Effector CD4-positive, alpha-beta T cell (primary cell): ENCODE data around the gene IAPP. TPM values are rescaled to one million over a fixed set of nuclear protein-coding genes. Genes with fewer than 3 reads are reported as not detected.
"Not testable (repeated sequence)": the region's sequence is repeated elsewhere in the genome, so short reads cannot be mapped to it uniquely, and the experiment has no call there.

ENCODE experiments used
- DNase-seq: peaks from one replicate; pipeline ENCODE4 v3.0.0-alpha.2; 2020
- total RNA-seq: gene quantifications from one replicate; lab custom pipeline; 2026; lab: John Stamatoyannopoulos, UW

The IAPP gene
- total RNA-seq = not detected

DNA sequence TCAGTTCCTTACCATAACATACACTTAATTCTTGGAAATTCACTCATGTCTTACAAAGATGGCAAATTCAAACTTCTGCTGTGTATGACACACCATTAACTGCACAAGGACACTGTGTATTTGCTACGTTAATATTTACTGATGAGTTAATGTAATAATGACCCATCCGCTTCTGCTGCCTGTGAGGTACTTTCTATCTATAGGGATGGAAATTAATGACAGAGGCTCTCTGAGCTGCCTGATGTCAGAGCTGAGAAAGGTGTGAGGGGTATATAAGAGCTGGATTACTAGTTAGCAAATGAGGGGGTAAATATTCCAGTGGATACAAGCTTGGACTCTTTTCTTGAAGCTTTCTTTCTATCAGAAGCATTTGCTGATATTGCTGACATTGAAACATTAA lies at the start of gene IAPP:
Gene IAPP (plus strand): TSS at position 301 of the 400 bp plus-strand sequence. CDS start 450 bp downstream, outside the sequence.
- no peak for DNase-seq

DNA sequence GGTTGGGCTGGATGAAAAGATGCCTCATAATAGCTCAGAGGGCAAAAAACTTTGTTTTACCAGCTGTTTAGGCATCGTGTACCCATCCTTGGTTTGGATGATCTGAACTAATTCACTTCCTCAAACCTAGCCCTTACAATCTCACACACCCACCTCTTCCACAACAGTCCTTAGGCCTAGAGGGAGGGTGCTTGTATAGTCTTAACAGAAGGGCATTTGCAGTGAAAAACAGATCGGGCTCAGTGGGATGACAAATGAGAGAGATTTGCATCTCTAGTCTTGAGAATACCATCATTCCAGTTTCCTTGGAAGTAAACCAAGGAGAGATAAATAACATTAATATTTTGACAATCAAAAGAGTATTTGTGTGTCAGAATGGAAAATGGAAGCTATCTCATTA lies 49.0 kb upstream of the IAPP start:
- no peak for DNase-seq

DNA sequence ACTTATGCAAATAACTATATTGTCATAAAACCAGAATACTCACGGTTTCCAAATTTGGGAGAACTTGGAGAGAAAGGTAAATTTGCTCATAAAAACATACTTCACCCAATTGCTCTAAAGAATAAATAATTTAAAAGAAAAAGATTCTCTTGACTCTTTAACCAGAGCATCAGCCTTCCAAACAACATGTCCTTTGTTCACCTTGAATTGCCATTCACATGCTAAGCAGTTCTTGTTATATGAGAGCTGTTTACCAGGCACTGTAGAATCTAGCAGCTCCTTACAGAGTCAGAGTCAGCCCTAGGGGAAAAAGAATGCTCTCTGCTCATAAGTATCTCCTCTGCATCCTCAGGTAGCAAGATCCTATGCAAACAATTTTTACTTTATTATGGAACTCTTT lies 48.2 kb upstream of the IAPP start:
- DNase-seq = no peak

DNA sequence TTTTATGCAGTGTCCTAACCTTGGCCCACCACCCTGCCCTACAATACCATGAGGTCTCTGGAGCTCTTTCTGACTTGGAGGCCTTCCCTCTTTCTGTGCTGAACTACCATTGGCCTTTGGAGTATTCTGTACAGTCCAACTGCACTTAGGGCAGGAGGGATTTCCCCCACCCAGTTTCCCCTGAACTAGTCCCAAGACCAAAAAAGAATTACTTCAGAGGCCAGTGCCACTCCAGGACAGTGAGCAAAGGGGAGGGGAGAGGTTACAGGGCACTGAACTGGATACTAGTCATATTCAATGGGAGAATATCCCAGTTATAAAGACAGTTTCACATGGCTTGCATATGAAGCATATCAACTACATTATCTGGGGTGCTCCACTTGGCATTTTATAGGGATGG lies 44.1 kb upstream of the IAPP start:
- no peak for DNase-seq

DNA sequence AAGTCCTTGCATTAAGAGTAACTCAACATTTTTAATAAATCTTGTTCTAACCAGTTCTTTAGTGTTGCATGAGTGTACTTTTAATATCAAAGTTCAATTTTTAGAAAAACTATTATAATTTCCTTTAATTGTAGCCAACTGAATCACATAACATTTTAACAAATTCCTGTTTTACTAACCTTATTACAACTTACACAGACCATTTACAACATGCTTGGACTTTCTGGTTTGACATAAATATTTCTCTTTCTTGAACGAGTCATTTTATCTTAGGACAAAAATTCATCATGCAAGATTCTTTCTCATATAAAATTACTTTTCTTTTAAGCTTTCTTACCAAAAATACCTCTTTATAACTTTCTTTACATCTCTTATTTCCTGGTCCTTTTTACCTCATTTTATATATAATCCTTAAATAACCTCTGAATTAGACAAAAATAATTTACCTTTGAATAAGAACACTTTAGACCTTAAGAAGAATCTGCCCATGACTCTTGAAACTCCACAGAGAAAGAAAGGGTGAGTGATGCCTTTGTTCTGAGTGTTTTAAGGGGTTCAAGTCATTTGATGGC lies 41.9 kb upstream of the IAPP start:
- no peak for DNase-seq

DNA sequence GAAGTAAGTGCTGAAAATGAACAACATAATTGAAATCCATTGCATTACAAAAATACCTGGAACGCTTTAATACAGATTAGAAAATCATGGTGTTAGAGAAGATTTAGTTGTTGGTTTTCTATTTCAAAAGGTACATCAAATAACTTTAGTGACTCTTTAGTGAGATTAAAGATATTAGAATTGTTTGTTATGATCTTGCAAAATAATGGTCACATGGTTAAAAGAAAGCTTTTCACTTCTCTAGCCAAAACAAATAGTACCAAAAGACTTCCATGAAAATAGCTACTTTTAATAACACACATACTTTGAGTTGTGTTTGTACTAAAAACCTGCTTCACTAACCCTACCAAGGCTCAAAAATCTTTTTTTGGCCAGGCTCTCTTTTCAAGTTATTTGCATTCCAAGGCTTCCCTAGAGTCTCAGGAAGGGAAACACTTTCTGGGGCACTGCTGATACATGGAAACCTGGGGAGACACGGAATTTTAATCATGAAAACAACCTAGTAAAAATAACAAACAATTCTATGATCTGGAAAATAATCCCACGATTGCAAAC lies 37.9 kb upstream of the IAPP start, which contains the start of gene SLCO1A2:
Gene SLCO1A2 (minus strand): TSS at position 147 of the 555 bp plus-strand sequence. CDS start 270 bp downstream, outside the sequence.
- no peak for DNase-seq

DNA sequence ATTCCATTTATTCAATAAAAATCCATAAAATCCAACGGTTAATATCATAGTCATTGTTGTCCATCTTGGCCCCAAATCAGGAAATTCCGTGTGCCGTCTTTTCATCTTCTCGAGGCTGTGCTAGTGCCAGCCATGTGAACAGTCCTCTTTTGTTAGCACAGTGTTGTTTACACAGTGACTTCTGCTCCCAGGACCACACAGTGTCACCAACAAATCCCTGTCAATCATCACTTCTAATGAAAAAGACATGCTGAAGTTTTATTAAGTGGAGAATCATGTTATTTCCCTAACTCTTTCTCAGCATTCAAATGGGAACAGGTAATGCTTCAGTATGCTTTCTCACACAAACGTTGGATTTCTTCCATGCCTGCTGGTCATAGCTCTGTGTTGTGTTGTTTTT lies 36.0 kb upstream of the IAPP start:
- no peak for DNase-seq

DNA sequence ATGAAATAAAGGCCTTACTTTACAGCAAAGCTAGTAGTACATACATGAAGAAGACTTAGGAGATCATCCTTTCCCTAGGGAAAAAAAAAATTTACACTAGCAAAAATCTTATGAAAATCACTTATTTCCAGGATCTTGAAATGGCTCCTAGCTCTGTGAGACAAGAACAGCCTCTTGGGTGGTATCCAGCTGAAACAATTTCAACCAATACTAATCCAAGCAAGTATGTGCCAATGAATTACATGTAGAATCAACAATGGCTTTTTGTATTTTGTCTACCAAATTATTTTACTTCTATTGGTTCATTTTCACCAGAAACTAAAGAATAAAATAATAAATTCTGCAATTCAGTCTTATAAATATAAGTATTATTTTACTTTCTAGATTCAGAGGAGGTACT lies 35.2 kb upstream of the IAPP start:
- DNase-seq = no peak

DNA sequence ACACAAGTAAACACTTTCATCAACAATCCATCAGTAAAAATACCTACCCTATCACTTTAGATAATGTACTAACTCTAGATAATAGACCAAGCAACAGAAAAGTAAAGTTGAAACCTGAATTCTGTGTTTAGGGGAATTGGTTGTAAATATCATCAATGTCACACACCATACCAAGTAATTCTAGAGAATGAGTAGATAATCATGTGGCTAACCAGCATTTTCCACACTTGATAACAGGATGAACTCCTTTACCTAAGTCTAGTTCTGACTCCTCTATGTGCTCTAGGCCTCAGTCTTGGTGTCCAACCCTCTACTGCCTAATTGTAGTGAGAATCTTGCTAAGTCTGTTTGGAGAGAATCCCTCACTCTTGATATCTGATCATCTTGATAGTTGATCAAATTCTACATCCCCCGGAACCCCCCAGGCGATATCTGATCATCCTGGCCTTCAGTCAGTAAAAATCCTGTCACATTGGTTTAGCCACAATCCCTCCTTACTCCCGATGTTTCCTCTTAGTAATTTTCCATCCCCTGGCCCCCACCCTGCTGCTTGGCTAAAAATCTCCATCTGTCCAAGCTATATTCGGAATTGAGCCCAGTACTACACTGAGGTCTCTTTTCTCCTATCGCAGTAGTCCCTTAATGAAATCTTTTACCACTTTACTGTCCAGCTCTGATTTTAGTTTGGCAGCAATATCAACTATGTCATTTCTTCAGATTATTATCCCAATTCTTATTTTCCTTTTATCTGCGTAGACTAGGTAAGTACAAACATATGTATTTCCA lies 34.5 kb upstream of the IAPP start:
- no peak for DNase-seq

DNA sequence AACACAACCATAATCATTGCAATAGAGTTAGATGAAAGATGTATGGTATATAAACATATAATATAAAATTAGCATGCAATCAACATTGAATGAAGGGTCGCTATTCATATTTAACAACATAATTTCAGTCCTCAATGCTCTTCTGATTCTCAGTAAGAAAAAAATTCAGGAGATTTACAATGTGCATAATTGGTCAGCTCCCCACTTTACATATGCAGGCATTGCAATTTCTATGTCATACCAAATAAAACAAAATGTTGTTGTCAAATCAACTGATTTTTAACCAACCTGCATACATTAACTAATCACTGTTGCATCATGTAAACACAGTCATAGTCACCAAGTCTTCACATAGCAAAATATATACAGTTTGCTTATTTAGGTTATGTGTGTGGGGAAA lies 32.8 kb upstream of the IAPP start:
- DNase-seq = no peak

DNA sequence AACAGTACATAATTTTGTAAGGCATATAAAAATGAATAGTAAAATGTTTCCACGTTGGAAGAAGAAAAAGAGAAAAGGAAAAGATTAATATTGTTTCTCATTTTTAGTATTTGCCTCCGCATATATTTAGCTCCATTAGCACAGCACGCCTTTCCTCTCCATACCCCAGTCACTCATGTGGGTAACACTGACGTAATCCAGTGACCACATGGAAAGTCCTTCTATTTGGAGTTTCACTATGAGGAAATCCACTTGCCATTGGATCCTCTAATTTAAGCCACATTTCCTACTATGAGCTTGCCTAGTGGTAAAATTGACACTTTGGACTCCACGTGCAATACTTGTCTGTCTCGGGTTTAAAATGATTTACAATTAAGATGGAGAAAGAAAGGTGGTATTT lies 32.3 kb upstream of the IAPP start:
- DNase-seq = no peak

DNA sequence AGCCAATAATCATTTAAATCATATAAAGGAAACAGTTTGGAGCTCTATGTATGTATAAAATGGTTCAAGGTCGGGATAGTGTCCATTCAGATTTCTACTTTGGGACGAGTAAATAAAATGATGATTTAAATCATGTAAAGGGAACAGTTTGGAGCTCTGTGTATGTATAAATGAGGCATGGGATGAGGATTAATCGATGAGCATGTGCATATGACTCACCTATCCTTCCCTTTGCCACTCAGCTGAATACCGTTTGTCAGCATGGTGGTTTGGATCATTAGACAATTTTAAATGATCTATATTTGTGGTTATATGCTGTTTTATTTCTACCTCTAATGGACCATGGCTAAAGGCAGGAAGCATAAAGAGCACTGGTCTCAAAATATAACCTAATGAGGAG lies 30.9 kb upstream of the IAPP start:
- no peak for DNase-seq

DNA sequence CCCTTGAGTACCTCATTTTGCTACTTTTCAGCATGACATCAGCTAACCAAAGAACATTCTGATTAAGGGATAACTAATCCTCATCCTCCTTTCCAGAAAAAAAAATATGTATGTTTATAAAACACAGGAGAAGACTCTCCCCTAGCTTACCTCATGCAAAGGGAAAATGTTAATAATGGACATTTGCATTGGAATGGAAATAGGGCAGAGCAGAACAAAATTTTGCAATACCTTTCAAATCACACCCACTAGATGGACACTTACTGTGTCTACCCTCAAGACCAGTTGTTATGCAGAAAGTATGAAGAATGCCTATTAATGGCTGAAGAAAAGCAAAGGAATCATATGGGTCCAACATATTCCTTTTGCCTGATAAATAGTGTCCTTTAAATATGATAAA lies 29.1 kb upstream of the IAPP start:
- DNase-seq = no peak

DNA sequence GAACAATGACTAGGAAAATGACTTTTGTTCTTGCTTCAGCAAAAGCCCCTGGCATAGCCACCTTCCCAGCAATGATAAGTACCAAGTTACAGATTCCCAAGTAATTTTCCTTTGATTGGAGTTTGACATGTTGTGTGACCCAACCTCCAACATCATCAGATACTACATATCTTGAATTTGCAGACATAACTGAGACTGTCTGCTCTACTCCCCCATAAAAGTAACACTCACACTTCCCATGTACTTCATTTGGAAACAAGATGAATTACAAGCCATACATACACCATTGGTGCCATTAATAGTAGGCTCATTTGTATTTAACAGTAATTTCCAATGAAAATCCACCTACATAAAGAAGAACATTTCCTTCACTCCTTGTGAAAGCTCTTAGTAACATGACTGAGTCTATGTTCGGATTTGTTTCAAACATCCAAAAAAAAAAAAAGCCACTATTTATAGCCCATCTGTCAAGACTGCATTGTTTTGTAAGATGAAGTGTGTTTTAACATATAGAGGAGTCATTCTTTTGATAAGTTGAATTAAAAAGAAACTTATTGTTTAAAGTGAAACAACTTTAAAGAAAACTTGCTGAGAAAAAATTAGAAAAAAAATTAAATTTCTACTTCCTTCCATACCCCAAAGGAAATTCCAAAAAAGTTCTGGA lies 26.0 kb upstream of the IAPP start:
- DNase-seq = no peak

DNA sequence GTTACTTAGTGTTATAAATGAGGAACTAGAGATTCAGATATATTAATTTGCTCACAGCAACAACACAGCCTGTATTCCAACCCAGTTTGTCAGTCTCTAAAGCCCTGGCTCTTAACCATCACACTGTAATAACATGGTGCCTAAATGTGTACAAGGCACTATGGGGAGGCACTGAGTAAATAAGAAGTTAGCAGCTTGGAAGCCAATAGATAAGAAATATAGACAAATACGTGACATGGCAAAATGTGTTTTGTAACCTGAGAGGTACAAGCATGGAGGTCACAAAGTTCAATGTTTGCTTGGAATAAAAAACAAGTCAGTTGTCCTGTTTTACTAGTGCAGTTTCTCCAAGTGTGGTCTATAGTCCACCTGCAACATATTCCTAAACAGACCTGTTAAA lies 21.7 kb upstream of the IAPP start:
- no peak for DNase-seq

DNA sequence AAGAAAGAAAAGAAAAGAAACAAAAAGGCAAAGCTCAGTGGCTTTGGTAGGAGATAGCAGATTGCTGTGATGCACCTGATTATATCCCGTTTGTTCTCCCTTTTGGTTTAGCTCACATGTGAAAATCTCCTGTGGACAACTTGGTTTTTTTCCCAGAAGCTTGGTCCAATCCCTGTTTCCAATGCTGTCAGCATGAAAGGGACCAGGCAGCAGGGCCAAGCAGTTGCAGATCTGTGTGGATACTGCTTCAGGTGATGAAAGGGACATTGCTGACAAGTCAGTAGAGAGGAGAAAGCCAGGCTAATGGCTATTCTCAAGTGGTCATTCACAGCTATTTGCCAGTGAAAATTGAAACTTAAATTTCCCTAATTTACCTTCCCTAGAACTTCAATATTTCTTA lies 19.2 kb upstream of the IAPP start:
- DNase-seq = no peak

DNA sequence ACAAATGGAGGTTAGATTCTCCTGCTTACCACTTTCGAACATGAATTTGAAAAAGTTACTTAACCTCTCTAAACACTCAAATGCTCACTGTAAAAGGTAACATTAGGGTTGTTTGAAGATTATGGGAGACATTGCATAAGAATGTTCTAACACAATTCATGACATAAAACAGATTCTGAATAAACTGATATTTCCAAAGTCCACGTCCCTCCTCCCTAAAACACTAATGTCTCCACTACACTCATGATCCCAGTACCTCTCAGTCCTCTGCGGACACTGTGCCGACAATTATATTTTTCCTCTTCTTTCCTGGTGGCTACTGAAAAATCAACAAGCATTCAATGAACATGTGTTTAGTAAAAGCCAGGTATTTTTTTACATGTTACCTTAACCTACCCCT lies 18.8 kb upstream of the IAPP start:
- DNase-seq = no peak

DNA sequence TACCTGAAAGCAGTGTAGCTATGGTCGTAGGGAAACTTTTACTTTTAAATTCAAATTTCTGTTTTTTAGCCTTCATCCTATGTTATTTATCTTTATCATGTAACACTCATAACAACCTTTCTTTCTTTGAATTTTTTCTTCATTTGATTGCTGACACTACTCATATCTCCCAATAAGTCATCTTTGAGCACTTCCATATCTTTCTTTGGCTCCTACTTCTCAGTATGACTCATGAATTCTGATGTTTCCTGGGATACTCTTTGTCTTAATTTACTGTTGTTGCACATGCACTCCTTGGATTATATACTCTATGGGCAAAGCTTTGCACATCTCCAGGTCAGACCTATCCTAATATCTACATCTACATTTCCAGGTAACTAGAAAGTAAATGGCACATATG lies 18.1 kb upstream of the IAPP start:
- no peak for DNase-seq

DNA sequence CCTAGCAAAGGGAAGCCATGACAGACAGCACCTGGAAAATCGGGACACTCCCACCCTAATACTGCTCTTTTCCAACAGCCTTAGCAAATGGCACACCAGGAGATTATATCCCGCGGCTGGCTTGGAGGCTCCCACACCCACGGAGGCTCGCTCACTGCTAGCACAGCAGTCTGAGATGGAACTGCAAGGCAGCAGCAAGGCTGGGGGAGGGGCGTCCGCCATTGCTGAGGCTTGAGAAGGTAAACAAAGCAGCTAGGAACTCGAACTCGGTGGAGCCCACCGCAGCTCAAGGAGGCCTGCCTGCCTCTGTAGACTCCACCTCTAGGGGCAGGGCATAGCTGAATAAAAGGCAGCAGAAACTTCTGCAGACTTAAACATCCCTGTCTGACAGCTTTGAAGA lies 12.1 kb upstream of the IAPP start:
- DNase-seq = not testable (repeated sequence)

DNA sequence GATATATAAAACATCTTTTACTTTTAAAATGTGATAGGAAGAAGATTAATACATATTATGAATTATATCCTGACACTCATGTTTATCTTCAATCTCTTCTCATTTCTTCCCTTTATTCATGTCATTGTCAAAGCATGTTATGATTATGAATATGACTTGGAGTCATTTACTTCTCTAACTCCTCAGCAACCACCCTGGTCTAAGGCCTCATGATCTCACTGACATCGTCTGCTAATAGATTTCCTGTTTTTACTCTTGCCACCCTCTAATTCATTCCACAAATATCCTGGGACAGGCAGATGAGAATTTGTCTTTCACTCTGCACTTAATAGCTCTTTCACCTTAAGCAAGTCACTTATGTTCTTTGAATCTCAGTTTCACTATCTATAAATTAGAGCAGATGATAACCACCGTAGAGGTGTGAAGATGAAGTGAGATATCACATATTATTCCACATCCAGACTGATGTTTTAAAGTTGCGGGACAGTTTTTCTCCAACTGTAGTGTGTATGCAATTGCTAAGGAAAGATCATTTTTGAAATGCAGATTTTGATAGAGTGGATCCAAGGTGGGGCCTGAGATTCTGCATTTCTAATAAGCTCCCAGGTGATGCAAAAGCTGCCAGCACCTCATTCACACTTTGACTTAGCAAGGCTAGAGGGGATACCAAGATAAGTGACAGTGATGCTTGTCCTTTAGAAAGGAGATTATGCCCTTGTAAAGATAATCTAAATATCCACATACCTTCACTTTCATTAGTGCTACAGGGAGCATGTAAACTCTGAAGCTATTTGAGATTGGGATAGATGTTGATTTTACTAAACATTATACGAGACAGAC lies 3.3 kb upstream of the IAPP start:
- DNase-seq = no peak

DNA sequence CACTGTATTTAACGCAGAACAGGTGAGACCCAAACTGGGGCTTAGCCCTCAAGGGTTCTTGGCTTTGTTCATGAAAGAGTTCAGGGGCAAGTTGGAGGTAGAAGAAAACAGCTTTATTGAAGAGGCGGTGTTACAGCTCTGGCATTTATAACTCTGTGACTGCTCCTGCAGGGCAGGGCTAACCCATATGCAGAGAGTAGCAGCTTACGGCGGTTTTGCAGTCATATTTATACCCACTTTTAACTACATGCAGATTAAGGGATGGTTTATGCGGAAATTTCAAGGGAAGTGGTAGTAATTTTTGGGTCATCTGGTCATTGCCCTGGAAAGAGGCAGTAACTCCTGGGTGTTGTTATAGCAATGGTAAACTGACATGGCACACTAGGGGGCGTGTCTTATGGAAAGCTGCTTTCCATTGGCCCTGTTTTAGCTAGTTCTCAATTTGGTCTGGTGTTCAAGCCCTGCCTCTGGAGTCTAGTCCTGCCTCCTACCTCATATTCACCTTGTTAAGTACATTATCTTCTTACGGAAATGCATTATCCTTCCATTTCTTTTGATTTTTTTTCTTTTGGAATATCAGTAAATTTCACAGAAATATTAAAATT lies 1.8 kb upstream of the IAPP start:
- DNase-seq = no peak

DNA sequence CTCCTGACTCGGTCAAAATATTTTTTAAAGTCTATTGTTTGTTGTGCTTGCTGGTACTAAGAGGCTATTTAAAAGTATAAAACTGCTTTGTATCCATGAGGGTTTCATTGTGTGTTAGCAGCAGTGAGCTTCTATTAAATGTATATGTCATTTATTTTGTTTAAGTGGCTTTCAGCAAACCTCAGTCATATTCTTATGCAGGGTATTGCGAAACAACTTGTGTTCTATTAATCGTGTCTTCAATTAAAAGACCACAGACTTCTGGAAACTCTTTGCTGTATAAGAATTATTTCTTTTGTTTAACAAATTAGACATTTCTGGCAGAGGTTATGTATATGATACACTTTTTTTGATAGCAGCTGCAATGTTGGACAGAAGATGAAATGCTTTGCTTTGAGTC lies 6.5 kb downstream of the IAPP start:
- no peak for DNase-seq
